Activated T-helper 9 cell treated with anti-CD3 and anti-CD28 coated beads, Interleukin-2, amount 50 U/mL, for 16 hours (primary cell): ENCODE results near the gene TBX4.
"Not testable (repeated sequence)": the region's sequence is repeated elsewhere in the genome, so short reads cannot be mapped to it uniquely, and the experiment has no call there.

Experiments used
- DNase-seq: peaks from one replicate; pipeline ENCODE4 v3.0.0-alpha.2; 2020; ENCODE audit warnings: low read depth

Gene TBX4

GRCh38 chr17:61524319-61524718, 72.1 kb downstream of the TBX4 start:
- no peak for DNase-seq

GRCh38 chr17:61527441-61527840, 75.2 kb downstream of the TBX4 start:
- not testable (repeated sequence) for DNase-seq

- DNase-seq, result no peak
Measured at GRCh38 chr17:61528171-61528570, 75.9 kb downstream of the TBX4 start.

GRCh38 chr17:61531223-61531622, 79.0 kb downstream of the TBX4 start:
- no peak for DNase-seq

- no peak for DNase-seq
Measured at GRCh38 chr17:61532826-61533225, 80.6 kb downstream of the TBX4 start.

GRCh38 chr17:61533797-61534196, 81.6 kb downstream of the TBX4 start:
- DNase-seq, result no peak

GRCh38 chr17:61534414-61534813, 82.2 kb downstream of the TBX4 start:
- DNase-seq, result no peak
